Glutamatergic neuron (in vitro differentiated cells): ENCODE results near the gene PLXDC2. TPM values are rescaled to one million over a fixed set of nuclear protein-coding genes. Genes with fewer than 3 reads are reported as not detected.

Experiments
- DNase-seq: peaks from one replicate; pipeline ENCODE4 v3.0.0; 2022
- H3K27ac Mint-ChIP-seq: one replicate; pipeline ENCODE4 v1.8.0; 2020; ENCODE audit warnings: mild to moderate bottlenecking, mixed read lengths, inconsistent platforms; ENCODE audit not compliant: unreplicated experiment
- H3K27me3 Mint-ChIP-seq: one replicate; pipeline ENCODE4 v1.8.0; 2020; ENCODE audit warnings: mild to moderate bottlenecking, moderate library complexity, mixed read lengths, inconsistent platforms; ENCODE audit not compliant: unreplicated experiment
- H3K36me3 Mint-ChIP-seq: one replicate; pipeline ENCODE4 v1.8.0; 2020; ENCODE audit warnings: mild to moderate bottlenecking, mixed read lengths, inconsistent platforms; ENCODE audit not compliant: unreplicated experiment
- H3K4me1 Mint-ChIP-seq: one replicate; pipeline ENCODE4 v1.8.0; 2020; ENCODE audit warnings: mild to moderate bottlenecking, low read depth, mixed read lengths, inconsistent platforms; ENCODE audit not compliant: unreplicated experiment
- H3K4me3 Mint-ChIP-seq: one replicate; pipeline ENCODE4 v1.8.0; 2020; ENCODE audit warnings: mild to moderate bottlenecking, mixed read lengths, inconsistent platforms; ENCODE audit not compliant: unreplicated experiment
- H3K9me3 Mint-ChIP-seq: one replicate; pipeline ENCODE4 v1.8.0; 2020; ENCODE audit warnings: mild to moderate bottlenecking, moderate library complexity, mixed read lengths, inconsistent platforms; ENCODE audit not compliant: unreplicated experiment
- CTCF ChIP-seq: fragments of 200-600 bp; sonication (generic); IDR thresholded peaks from one replicate; pipeline ENCODE4 v1.5.0; 2021; ENCODE audit not compliant: partially characterized antibody, unreplicated experiment
- total RNA-seq: library from RNA; stranded (reverse); fragmentation: NEBNext Ultra II Directional; extraction: Animal tissue kit (Norgen Biotek cat#: 25700); gene quantifications from one replicate; pipeline ENCODE4 v1.2.1, GENCODE V29; 2021; ENCODE audit not compliant: unreplicated experiment

The PLXDC2 gene
- total RNA-seq, 1 donor from 2014 or later = 3.9 TPM

DNA sequence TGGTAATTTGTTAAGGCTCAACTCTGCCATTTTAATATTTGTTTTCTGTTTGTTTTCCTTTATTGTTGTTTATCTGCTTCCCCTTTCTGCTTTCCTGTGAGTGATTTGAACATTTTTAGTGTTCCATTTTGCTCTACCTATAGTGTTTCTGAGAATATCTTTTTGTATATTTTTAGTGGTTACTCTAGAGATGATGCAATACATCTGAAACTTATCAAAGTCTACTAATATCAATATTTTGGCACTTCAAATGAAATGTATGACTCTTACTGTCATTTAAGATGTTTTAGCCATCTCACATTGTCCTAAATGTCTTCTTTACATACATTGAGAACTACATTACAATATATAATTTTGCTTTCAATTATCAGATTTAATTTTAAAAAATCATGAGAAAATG, 98.9 kb downstream of the PLXDC2 start:
- H3K27me3 Mint-ChIP-seq = no peaks in the 10 kb centered on the region
- H3K27ac Mint-ChIP-seq = no peak overlapping the region
- no peak for DNase-seq
- no peaks in the 10 kb centered on the region for H3K36me3 Mint-ChIP-seq
- no peak for TF ChIP-seq CTCF
- H3K4me1 Mint-ChIP-seq = peaks cover 2% of the 10 kb centered on the region
- no peaks in the 10 kb centered on the region for H3K9me3 Mint-ChIP-seq
- no peak overlapping the region for H3K4me3 Mint-ChIP-seq

DNA sequence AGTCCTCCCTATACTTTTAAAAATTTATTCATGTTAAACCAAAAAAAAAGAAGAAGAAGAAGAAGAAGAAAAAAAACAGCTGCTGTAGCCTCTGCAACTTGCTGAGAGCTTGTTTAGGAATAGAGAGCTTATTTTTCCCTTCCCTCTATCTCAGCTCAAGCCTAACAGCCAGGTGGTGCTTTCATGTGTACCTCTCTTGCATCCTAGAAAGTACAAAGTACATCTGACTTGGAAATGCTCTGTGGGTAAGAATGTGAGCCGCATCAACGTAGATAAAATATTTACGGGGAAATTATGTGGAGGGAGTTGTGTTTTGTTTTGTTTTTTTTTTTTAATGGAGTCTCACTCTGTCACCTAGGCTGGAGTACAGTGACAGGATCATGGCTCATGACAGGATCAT, 99.6 kb downstream of the PLXDC2 start:
- DNase-seq = no peak
- no peak for TF ChIP-seq CTCF
- no peaks in the 10 kb centered on the region for H3K9me3 Mint-ChIP-seq
- H3K4me1 Mint-ChIP-seq = peaks cover 2% of the 10 kb centered on the region
- H3K4me3 Mint-ChIP-seq = no peak overlapping the region
- no peaks in the 10 kb centered on the region for H3K27me3 Mint-ChIP-seq
- no peak overlapping the region for H3K27ac Mint-ChIP-seq
- H3K36me3 Mint-ChIP-seq = no peaks in the 10 kb centered on the region

DNA sequence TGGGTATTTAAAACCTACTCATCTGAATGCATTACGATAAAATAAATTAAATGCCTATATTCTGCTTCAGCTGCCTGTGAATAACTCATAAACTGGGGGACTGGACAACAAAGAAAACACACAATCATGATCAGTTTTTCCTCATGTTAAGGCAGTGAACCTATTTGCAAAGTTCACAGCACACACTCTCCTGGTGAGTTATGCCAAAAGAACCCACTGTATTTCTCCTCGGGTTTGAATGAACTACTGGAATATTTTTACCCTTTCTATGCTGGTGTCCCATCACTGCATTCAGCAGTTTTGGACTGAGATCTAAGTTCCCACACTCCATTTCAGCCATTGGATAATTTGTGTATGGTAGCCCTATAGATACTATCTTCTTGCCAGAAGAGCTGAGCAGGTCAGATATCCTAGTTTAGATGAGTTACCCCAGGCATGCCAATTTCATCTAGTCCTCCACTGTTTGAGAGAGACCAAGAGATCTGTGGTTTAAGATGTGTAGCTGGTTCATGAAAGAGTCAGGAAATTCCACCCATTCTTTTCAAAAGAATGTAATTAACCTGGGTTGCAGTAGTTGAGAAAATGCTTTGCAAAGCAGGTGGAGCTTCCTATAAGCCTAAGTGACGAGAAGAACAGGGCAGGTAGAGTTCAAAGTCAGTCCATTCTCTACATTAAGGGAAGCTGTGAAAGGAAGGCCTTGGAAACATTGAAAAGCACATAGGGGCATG, 101.7 kb downstream of the PLXDC2 start:
- Mint-ChIP-seq H3K9me3 (no peaks in the 10 kb centered on the region), H3K27me3 (no peaks in the 10 kb centered on the region), H3K27ac (no peak overlapping the region), H3K4me3 (no peak overlapping the region), H3K36me3 (no peaks in the 10 kb centered on the region), H3K4me1 (peaks cover 2% of the 10 kb centered on the region)
- DNase-seq = no peak
- no peak for TF ChIP-seq CTCF

DNA sequence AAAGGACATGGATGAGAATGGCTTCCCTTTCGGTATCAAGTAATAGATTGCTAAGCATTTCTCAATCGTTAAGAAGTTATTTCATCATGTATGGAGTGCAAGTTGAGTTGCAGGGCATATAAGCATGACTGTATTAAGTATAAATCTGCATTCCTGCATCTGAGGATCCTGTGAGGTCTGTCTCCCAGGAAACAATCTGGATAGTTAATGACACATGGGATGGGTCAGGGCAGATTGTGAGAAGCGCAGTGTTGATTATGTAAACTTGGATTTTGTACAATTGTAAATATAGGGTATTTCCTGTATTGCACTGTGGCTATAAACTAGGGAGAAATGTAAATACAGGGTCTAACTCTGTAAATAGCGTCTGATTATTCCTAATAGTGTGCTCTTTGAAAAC, 102.6 kb downstream of the PLXDC2 start:
- no peak for DNase-seq
- Mint-ChIP-seq H3K36me3 (no peaks in the 10 kb centered on the region), H3K4me3 (no peak overlapping the region), H3K27me3 (no peaks in the 10 kb centered on the region), H3K27ac (no peak overlapping the region), H3K4me1 (peaks cover 2% of the 10 kb centered on the region), H3K9me3 (no peaks in the 10 kb centered on the region)
- TF ChIP-seq CTCF = no peak

DNA sequence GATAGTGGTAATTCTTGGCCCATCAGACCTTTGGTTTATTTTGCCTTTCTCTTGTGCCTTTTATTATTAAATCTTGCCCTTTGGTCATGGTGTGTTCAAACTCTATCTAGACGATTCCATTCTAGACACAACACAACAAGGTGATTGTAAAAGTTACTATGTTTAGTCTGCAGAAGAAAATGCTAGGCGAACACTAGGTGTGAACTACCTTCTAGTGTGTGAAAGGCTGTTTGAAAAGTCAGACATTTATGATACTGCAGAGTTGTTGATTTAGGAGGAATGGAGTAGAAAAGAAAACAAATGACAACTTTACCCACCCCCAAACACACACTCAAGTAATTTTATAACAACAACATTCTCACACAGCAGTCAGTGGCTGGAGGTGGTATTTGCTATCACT, 103.4 kb downstream of the PLXDC2 start:
- Mint-ChIP-seq H3K27ac (no peak overlapping the region), H3K36me3 (no peaks in the 10 kb centered on the region), H3K4me3 (no peak overlapping the region), H3K4me1 (peaks cover 2% of the 10 kb centered on the region), H3K9me3 (no peaks in the 10 kb centered on the region), H3K27me3 (no peaks in the 10 kb centered on the region)
- DNase-seq = no peak
- TF ChIP-seq CTCF = no peak
